Gastrocnemius medialis (tissue), 4 donors: ENCODE results near the gene PRMT7. TPM values are rescaled to one million over a fixed set of nuclear protein-coding genes. Genes with fewer than 3 reads are reported as not detected.

Experiments used
- ATAC-seq, 2 donors: fragments of 150-250 bp; one replicate each; pipeline ENCODE4 v1.9.1; 2016
- DNase-seq, 2 donors: peaks; one replicate each; pipeline ENCODE4 v3.0.0-alpha.2; 2019
- H3K27ac ChIP-seq, 4 donors: fragments of 200-600 bp; sonication (generic); 1 replicate in 1 of 4; 2 replicates in 3 of 4; pipeline ENCODE4 v1.5.1; 2016 to 2018; ENCODE audit warnings: mild to moderate bottlenecking in 2 of 4, moderate library complexity in 1 of 4
- H3K27me3 ChIP-seq, 3 donors: fragments of 200-600 bp; sonication (generic) in 2 of 3; 1 replicate in 1 of 3; 2 replicates in 2 of 3; pipeline versions ENCODE4 v1.5.1 to v1.6.0; 2016 to 2019; ENCODE audit warnings: mild to moderate bottlenecking in 1 of 3, moderate library complexity in 1 of 3
- H3K36me3 ChIP-seq, 2 donors: fragments of 200-600 bp; sonication (generic) in 1 of 2; one replicate each; pipeline ENCODE4 v1.5.1; 2017 to 2018
- H3K4me1 ChIP-seq, 2 donors: fragments of 200-600 bp; sonication (generic) in 1 of 2; one replicate each; pipeline ENCODE4 v1.5.1; 2016 to 2017; ENCODE audit warnings: mild to moderate bottlenecking in 2 of 2
- H3K4me3 ChIP-seq, 4 donors: fragments of 200-600 bp; sonication (generic) in 3 of 4; 1 replicate in 1 of 4; 2 replicates in 3 of 4; pipeline ENCODE4 v1.5.1; 2016 to 2019; ENCODE audit warnings: mild to moderate bottlenecking in 2 of 4
- H3K9me3 ChIP-seq, 3 donors: fragments of 200-600 bp; sonication (generic) in 2 of 3; 1 replicate in 1 of 3; 2 replicates in 2 of 3; pipeline ENCODE4 v1.5.1; 2016 to 2019
- POLR2A ChIP-seq, 2 donors: fragments of 450-650 bp; IDR thresholded peaks; one replicate each; pipeline ENCODE4 v1.6.1; 2017; ENCODE audit warnings: antibody characterized with exemption in 2 of 2, mild to moderate bottlenecking in 2 of 2, moderate library complexity in 2 of 2
- in situ Hi-C, 4 donors: fragments of 200-750 bp; cut with MboI; loops; one replicate each; pipeline versions ENCODE4 v1.15.0 to v1.8.0; 2017; ENCODE audit warnings: low sequenced_read_pairs in 4 of 4
- intact Hi-C: fragments of 100-400 bp; cut with DNase I; formaldehyde crosslinking; loops from one replicate; pipeline ENCODE4 v1.15.1; 2023; ENCODE audit warnings: low total_unique reads
- total RNA-seq, 4 donors: library from RNA; depleted of rRNA; stranded (reverse); fragments of >200 nt; gene quantifications; one replicate each; pipeline versions ENCODE4 v1.1.0 to v1.2.3, GENCODE V29; 2016
- TF ChIP-seq, protein P1 (sequence below), 5 experiments: fragments of 450-650 bp in 3 of 5; fragments of 200-600 bp in 2 of 5; sonication (generic) in 2 of 5; IDR thresholded peaks in 4 of 5; conservative IDR thresholded peaks in 1 of 5; 1 replicate in 4 of 5; 2 replicates in 1 of 5; pipeline ENCODE4 v1.5.1; 2016 to 2019; ENCODE audit warnings: antibody characterized with exemption in 5 of 5, mild to moderate bottlenecking in 3 of 5, moderate library complexity in 3 of 5

The PRMT7 gene
- total RNA-seq, 4 donors from 2014 or later, result 22.2 to 41.0 (median 32.8) TPM

DNA sequence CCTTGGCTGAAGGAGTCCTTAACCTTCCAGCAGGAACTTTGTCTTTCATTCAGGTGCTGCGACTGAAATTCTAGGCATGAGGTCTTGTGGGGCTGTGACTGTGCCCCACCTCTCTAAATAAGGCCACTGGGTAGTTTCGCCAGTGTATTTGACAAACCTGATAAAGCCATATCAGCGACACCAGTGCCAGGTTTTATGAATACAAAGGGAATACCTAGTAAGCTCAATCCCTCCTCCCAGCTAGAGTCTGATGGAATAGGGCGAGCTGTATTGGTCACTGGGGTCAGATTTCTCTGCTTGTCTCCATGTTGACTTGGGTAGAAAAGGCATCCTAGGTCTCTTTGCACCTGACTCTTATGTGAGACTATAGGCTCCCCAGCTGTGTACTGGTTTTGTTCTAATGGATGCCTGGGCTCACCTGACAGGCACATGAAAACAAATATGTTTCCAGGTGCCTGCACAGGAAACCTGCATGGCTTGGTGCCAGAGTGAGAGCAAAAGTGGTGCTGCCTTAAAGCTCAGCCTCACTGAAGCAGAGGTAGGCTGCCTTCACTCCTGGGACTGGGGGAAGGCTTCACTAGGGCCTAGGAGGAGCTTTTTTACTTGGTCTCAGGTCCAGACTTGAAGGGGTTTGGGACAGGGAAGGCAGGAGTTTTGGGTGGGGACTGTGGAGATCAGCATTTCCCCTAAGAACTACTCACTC, 38.2 kb upstream of the PRMT7 start:
- H3K27ac ChIP-seq, result peak overlapping the region; percentile 95 to 100 (median 99)
- H3K27me3 ChIP-seq, result no peaks in the 10 kb centered on the region
- intact Hi-C loops (no loop called here), in situ Hi-C loops (no loop called here)
- peaks cover 85 to 93% of the 10 kb centered on the region in 2 donors for H3K4me1 ChIP-seq
- peak overlapping the region in 1 of 4 donors; percentile 3 for H3K4me3 ChIP-seq
- DNase-seq, result peak in 1 of 2 donors; percentile 39
- ATAC-seq, result no peak
- no peaks in the 10 kb centered on the region for H3K9me3 ChIP-seq
- no peak for TF ChIP-seq POLR2A (IDR thresholded peaks at IDR 0.05)
- TF ChIP-seq, protein P1, sequence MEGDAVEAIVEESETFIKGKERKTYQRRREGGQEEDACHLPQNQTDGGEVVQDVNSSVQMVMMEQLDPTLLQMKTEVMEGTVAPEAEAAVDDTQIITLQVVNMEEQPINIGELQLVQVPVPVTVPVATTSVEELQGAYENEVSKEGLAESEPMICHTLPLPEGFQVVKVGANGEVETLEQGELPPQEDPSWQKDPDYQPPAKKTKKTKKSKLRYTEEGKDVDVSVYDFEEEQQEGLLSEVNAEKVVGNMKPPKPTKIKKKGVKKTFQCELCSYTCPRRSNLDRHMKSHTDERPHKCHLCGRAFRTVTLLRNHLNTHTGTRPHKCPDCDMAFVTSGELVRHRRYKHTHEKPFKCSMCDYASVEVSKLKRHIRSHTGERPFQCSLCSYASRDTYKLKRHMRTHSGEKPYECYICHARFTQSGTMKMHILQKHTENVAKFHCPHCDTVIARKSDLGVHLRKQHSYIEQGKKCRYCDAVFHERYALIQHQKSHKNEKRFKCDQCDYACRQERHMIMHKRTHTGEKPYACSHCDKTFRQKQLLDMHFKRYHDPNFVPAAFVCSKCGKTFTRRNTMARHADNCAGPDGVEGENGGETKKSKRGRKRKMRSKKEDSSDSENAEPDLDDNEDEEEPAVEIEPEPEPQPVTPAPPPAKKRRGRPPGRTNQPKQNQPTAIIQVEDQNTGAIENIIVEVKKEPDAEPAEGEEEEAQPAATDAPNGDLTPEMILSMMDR (IDR thresholded peaks at IDR 0.05 in 4 of 5, conservative IDR thresholded peaks at IDR 0.05 in 1 of 5), result no peak
- H3K36me3 ChIP-seq, result peaks cover 0 to 56% of the 10 kb centered on the region in 2 donors

- no peak overlapping the region for H3K4me3 ChIP-seq
- no peaks in the 10 kb centered on the region for H3K9me3 ChIP-seq
- intact Hi-C loops (no loop called here), in situ Hi-C loops (no loop called here)
- ATAC-seq, result no peak
- peaks cover 77 to 91% of the 10 kb centered on the region in 2 donors for H3K4me1 ChIP-seq
- peak overlapping the region; percentile 95 to 100 (median 99) for H3K27ac ChIP-seq
- no peak for TF ChIP-seq POLR2A (IDR thresholded peaks at IDR 0.05)
- TF ChIP-seq, protein P1 (IDR thresholded peaks at IDR 0.05 in 4 of 5, conservative IDR thresholded peaks at IDR 0.05 in 1 of 5), result no peak
- DNase-seq, result no peak
- peaks cover 0 to 53% of the 10 kb centered on the region in 2 donors for H3K36me3 ChIP-seq
- no peaks in the 10 kb centered on the region for H3K27me3 ChIP-seq
Observed at GRCh38 chr16:68273459-68273858, 37.4 kb upstream of the PRMT7 start.

GRCh38 chr16:68273896-68274295, 36.9 kb upstream of the PRMT7 start:
- intact Hi-C loops, result no loop called here
- ATAC-seq, result no peak
- Histone ChIP-seq H3K36me3 (peaks cover 0 to 48% of the 10 kb centered on the region in 2 donors), H3K9me3 (no peaks in the 10 kb centered on the region), H3K4me3 (peak overlapping the region in 1 of 4 donors; percentile 16), H3K27ac (peak overlapping the region; percentile 95 to 100 (median 99)), H3K4me1 (peaks cover 72 to 88% of the 10 kb centered on the region in 2 donors), H3K27me3 (no peaks in the 10 kb centered on the region)
- no peak for DNase-seq
- no peak for TF ChIP-seq POLR2A (IDR thresholded peaks at IDR 0.05)
- TF ChIP-seq, protein P1 (IDR thresholded peaks at IDR 0.05 in 4 of 5, conservative IDR thresholded peaks at IDR 0.05 in 1 of 5), result no peak
- in situ Hi-C loops, result no loop called here

- H3K4me1 ChIP-seq, result peaks cover 71 to 89% of the 10 kb centered on the region in 2 donors
- no peaks in the 10 kb centered on the region for H3K9me3 ChIP-seq
- H3K36me3 ChIP-seq, result peaks cover 0 to 43% of the 10 kb centered on the region in 2 donors
- H3K4me3 ChIP-seq, result peak overlapping the region in 2 of 4 donors; percentile 15 to 24
- intact Hi-C loops, result no loop called here
- DNase-seq (peak; percentile 43 to 54), ATAC-seq (peak; percentile 22 to 23)
- peak overlapping the region; percentile 95 to 100 (median 99) for H3K27ac ChIP-seq
- in situ Hi-C loops, result no loop called here
- peak; percentile 35 to 38 for TF ChIP-seq POLR2A (IDR thresholded peaks at IDR 0.05)
- TF ChIP-seq, protein P1 (IDR thresholded peaks at IDR 0.05 in 4 of 5, conservative IDR thresholded peaks at IDR 0.05 in 1 of 5), result no peak
- no peaks in the 10 kb centered on the region for H3K27me3 ChIP-seq
Observed at GRCh38 chr16:68274441-68274840, 36.4 kb upstream of the PRMT7 start.
